Muscle of back (tissue), 13 donors: ENCODE measurements around the gene GSX1. TPM values are rescaled to one million over a fixed set of nuclear protein-coding genes. Genes with fewer than 3 reads are reported as not detected.
"Not testable (repeated sequence)": the region's sequence is repeated elsewhere in the genome, so short reads cannot be mapped to it uniquely, and the experiment has no call there.

Source experiments
- DNase-seq, 3 donors: peaks; one replicate each; pipeline versions ENCODE4 v3.0.0 to v3.0.0-alpha.2; 2013
- long read RNA-seq, 9 donors: transcript quantifications; one replicate each; lab custom pipeline, GENCODE V29; 2026
- polyA plus RNA-seq, 10 donors: library from polyadenylated mRNA; unstranded; fragments of 120-200 nt; gene quantifications; one replicate each; pipeline ENCODE4 v1.2.1, GENCODE V29; 2013; ENCODE audit not compliant: insufficient read length in 10 of 10

Gene GSX1
- not detected for polyA plus RNA-seq
- long read RNA-seq, donor 1, result 0 reads
- long read RNA-seq, donor 2, result 0 reads
- long read RNA-seq, donor 3, result 0 reads
- long read RNA-seq, donor 4, result 0 reads
- long read RNA-seq, donor 5, result 0 reads
- long read RNA-seq, donor 6, result 0 reads
- long read RNA-seq, donor 7, result 0 reads
- long read RNA-seq, donor 8, result 0 reads
- long read RNA-seq, donor 9, result 0 reads

GRCh38 chr13:27792393-27793218 lies at the start of gene GSX1:
Gene GSX1, plus strand, starts transcription at chr13:27792483. Its CDS starts 208 bp downstream, at chr13:27792691.
- DNase-seq, result peak; percentile 47 to 86 (median 72)

DNA sequence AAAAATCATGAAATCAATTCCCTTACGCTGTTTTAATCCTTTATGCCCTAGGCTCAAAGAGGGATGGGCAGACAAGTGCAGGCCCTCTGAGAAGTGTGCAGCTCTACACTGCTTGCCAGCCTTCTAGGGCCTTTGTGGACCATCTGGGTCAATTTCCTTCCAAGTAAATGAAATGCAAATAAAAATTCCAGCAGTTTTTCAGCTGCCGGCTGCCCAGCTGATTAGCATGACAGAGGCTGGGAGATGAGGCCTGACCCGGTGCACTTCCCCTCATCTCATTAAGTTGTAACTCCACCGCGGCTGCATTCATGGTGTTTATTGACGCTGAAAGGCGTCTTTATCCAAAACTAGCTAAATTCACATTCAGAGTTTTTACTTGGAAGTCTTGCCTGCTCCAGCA lies 47.5 kb upstream of the GSX1 start:
- peak in 1 of 3 donors; percentile 6 for DNase-seq

DNA sequence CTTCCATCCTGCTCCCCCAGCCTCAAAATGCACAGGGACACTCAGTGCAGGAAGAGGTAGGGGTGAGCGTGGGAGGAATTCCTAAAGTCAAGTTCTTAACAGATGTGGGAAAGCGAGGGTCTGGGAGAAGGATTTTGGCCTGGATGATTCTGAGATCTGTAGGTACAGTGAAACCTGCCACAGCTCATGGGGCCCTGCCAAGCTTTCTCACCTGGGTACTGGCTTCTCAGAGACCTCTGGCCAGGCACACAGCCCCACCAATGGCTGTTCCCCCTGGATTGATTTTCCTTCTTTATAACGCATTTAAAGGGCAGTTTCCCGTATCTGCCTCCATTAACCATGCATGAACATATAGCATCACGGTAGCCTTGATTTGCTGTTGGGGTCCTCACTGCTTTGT lies 47.0 kb upstream of the GSX1 start:
- DNase-seq, result no peak

- DNase-seq, result not testable (repeated sequence)
Observed at GRCh38 chr13:27748143-27748542, 44.1 kb upstream of the GSX1 start.

DNA sequence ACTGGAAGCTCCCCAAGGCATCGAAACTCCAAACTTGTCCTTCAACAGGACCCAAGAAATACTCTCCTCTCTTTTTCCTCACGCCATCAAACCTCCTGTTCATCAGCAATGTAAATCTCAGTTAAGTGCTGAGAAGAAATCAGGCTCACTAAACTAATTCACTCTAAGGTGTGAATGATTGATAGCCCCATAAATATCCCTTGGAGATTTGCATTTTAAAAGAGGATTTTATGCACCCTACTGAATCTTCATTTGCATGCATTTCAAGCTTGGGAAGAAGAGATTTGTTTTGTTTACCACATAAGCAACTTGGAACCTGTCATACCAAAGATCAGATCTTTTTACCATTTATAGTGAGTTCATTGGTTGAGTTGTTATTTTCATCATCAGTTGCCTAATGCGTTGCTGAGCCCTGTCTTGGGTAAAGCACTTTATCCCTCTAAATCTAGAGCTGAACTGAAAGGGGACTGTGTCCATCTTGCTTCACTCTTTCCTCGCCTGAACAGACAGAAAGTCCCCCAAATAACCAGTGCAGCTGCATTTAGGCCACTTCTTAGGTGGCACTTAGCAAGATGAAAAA lies 40.2 kb upstream of the GSX1 start:
- no peak for DNase-seq

DNA sequence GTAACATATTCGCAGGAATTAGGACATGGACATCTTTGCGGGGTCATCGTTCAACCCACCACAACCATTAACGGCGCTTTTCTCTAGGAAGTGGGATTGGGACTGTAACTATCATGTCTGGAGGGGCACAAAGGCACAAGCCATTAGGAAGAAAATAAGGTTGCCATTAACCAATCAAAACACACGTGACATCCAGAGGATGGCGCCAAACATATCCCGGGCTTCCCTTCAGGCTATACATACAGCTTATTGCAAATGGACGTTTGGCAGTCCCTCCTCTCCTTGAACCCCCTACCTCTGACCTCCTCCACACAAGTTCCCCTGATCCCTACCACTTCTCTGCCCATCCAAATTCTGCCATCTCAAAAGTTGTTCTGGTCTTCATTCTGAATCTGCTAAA lies 26.6 kb upstream of the GSX1 start:
- no peak for DNase-seq

DNA sequence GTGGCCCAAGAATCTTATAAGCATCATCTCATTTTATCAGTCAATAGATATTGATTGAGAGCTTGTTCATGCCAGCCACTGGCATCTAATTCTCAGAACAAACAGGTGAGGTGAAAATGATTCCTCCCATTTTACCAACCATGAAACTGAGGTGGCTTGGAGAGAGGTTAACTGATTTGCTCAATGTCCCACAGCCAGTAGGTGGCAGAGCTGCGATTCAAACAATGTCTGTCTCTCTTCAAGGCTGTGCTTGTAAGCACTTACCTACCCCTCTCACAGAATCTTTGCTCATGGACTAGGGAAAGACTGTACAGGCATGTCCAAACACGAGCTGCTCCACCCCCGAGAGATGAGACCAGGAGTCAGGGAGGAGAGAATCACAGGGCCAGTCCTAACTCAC lies 21.5 kb upstream of the GSX1 start:
- no peak for DNase-seq

DNA sequence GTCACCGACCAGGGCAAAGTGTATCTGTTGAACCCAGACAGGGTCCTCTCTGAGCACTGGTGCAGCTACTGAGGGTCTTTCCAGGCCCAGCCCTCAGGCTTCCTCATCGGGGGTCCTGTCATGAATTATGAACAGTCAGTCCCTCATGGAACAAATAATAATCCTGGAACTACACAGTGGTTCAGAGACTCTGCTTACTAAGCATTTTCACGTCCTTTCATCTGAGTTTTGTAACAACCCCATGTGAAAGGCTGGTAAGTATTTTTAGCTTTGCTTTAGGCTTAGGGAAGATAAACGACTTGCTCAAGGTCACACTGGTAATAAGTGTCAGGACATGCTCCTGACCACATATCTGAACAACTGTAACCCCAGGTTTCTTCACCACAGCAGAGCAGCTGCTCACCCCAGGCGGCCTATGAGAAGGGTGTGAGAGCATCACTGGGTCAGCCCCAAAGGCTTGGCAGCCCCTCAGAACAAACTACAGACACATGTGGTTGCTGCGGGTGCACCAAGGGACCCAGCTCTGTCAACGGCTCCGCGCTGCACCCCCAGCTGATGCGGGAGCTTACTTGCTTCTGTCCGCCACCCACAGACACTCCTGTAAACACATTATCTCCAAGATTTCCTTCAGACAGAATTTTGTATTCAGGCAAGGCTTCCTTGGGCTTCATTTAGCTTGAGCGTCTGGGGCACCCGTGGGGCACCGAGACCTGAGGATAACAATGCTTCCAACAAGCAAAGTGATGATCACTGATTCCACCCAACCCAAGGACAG lies 19.4 kb upstream of the GSX1 start:
- DNase-seq, result no peak

DNA sequence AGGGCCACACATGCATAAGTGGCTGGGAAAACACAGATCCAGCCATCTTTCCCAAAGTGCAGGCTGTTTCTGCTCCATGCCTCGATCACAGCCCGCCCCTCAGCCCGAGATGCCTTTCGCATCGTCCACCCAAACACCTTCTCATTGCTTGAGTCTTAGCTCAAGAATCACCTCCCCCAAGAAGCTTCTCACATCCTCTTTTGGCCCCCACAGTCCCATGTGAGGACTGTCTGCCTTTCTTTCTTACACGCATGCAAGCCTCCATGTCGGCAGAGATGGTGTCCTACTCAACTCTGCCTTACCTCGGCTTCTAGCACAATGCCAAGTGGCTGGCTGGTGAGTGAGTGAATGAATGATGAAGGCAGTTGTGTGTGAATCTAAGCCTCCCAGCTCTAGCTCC lies 18.1 kb upstream of the GSX1 start:
- DNase-seq, result no peak

GRCh38 chr13:27774651-27775050 lies 17.6 kb upstream of the GSX1 start:
- DNase-seq, result no peak

DNA sequence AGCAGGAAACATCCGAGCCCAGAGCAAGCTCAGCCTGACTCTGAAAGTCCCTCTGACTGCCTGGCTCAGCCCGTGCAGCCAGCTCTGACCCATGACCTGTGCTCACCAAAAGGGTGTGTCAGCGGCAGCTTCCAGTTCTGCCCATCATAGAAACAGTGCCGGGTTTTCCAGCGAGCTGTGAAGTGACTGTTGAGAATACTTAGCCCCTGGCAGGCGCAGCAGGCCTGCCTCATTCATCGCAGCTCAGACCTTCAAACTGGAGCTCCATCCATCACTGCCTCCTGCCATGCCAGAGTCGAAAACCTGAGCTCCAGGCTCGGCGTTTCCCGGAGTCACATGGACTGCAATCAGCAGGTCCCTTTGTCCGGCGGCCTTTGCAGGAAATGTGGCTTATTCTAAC lies 16.3 kb upstream of the GSX1 start:
- DNase-seq, result no peak

DNA sequence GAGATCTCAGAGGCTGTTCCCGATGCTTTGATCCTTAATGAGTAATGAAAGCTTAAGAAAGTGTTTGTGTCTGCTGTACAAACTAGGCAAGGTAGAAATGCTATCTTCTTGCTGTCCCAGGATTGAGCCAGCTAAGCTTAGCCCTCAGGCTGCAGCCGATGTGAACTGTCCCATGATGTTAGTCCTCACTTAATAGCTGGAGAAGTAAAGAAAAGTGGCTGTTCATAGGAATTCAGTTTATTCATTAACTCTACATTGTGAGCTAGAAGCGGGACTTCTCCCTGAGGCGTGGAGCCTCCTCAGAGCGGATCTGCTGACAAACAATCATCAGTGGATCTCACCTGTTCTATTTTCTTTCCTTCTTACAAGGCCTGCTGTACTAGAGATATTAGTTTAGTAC lies 10.1 kb upstream of the GSX1 start:
- no peak for DNase-seq

DNA sequence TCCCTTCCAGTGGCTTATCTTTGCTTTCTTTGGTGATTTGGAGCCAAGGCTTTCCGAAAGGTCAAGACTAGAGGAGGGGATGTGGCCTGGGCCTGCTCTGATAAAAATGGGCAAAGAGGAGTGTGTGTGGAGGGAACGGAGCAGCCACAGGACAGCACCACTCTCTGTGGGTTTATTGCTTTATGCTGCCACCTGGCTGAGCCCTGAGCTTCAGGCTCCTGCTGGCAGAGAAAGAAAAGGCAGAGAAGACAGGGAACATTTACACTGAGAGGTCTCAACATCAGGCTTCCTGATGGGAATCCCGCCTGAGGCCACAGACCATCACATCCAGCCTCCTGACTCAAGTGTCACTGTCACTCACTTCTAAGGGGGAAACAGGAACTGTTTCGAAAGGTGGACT lies 9.2 kb upstream of the GSX1 start:
- no peak for DNase-seq

GRCh38 chr13:27788271-27788670 lies 4.0 kb upstream of the GSX1 start:
- no peak for DNase-seq

DNA sequence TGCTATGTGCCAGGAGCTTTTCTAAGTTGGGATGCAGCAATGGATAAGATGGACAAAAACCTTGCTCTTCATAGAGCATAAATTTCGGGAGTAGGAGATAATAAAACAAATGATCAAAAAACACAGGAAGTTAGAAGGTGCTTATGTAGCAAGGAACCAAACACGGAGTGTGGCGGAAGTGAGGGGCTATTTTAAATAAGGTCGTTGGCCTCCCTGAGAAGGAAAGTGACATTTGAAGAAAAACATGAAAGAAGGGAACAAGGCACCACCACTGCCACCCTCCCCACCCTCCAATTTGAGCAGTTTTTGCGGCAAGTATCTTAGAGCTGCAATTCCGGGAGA lies 3.2 kb upstream of the GSX1 start:
- DNase-seq, result no peak

GRCh38 chr13:27789495-27790303 lies 2.6 kb upstream of the GSX1 start:
- no peak for DNase-seq

GRCh38 chr13:27790523-27790922 lies 1.8 kb upstream of the GSX1 start:
- DNase-seq, result no peak

DNA sequence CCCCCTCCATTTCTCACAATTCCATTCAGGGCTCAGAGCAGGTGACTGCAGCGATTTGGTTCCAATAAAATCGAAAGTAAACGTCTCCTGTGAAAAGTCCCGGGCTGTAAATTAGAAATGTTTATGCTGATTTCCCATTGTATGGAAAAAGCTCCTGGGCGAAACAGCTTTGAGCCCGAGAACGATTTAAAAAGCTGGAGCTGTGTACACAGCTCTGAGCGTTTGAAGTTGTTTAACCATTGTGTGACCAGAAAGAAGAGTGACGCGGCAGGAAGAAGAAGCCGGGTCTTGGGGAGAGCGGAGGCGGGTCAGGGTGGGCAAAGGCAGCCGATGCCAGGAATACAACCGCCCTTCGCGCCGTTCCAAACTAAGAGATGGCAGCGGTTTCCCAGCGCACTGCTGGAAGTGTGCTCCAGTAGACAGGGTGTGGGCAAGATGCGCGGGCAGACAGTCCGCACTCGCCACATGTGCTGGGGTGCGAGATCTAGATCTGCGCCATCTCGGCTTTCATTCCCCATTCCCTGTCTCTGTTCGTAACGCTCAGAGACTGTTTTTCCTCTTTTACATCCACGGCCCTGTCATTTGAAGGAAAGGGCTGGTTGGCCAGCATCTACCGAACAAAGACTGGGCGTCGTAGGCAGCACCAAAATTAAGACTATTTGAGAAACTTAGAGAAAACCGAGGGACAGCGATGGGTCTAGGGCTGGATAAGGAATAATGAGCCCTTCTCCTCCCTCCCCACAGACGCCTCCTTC lies 960 bp upstream of the GSX1 start:
- DNase-seq, result no peak

GRCh38 chr13:27791901-27792392 lies 336 bp upstream of the GSX1 start:
- DNase-seq, result no peak

DNA sequence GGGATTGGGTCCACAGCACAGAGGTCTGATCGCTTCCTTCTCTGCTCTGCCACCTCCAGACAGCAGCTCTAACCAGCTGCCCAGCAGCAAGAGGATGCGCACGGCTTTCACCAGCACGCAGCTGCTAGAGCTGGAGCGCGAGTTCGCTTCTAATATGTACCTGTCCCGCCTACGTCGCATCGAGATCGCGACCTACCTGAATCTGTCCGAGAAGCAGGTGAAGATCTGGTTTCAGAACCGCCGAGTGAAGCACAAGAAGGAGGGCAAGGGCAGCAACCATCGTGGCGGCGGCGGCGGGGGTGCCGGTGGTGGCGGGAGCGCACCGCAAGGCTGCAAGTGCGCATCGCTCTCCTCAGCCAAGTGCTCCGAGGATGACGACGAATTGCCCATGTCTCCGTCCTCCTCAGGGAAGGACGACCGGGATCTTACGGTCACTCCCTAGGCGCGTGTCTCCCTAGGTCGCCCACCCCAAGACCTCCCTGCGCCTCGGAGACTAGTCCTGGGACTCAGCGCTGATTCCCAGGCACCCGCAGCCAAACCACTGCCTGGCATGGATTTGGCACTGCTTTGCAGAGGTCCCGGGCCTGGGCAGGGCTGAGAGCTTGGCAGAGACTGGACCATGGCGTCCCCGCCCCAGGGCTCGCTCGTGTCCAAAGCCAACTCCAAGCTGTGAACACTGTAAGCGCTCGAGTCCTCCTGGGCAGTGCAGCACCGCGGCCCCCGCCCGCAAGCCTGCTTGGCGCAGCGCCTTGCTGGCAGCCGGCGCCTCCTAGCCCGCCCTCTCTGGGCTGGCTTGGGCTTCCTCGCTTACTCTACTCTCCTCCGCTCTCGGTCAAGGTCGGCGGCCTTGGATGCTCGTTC lies 1.5 kb downstream of the GSX1 start:
- no peak for DNase-seq
